HG03159 (cell line): ENCODE data around the gene TOMM70.
A peak's percentile ranks its signal among the peaks of the same experiment; 100 is the strongest.
"Not testable (repeated sequence)": the region's sequence is repeated elsewhere in the genome, so short reads cannot be mapped to it uniquely, and the experiment has no call there.

ENCODE experiments used
- ATAC-seq: cut with Tn5 transposase; IDR thresholded peaks from one replicate; pipeline ENCODE4 v1.9.1; 2021; ENCODE audit warnings: mild to moderate bottlenecking, moderate library complexity; ENCODE audit not compliant: unreplicated experiment

The TOMM70 gene

DNA sequence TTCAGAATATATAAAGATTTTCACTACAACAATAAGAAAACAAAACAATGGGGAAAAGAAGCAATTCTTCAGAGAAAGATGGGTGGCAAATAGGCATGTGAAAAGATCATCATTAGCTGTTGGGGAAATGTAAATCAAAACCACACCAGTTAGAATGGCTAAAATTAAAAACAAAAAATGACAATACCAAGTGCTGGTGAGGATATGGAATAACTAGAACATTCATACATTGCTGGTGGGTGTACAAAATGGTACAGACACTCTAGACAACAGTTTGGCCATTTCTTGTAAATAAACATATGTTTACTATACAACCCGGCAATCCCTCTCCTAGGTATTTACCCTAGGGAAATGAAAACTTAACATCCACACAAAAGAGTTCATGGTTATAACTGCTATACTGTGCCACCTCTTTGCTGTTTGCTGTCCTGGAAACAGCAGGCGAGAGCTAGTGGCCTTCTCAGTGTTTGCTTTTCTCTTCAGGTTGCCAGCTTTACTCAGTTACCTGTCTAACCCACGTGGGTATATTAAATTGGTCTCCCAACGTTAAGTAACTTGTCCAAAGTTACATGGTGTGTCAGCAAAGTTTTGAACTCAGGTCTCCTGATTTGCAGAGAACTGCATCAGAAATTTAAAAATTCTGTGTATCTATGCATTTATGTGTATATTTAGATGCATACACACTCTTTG is 70.9 kb downstream of the TOMM70 start:
- no peak for ATAC-seq

DNA sequence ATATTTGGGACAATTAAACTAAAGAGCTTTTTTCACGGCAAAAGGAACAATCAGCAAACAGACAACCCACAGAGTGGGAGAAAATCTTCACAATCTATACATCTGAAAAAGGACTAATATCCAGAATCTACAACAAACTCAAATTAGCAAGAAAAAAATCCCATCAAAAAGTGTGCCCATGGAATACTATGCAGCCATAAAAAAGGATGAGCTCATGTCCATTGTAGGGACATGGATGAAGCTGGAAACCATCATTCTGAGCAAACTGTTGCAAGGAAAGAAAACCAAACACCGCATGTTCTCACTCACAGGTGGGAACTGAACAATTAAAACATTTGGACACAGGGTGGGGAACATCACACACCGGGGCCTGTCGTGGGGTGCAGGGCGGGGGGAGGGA is 73.5 kb downstream of the TOMM70 start:
- ATAC-seq: not testable (repeated sequence)

DNA sequence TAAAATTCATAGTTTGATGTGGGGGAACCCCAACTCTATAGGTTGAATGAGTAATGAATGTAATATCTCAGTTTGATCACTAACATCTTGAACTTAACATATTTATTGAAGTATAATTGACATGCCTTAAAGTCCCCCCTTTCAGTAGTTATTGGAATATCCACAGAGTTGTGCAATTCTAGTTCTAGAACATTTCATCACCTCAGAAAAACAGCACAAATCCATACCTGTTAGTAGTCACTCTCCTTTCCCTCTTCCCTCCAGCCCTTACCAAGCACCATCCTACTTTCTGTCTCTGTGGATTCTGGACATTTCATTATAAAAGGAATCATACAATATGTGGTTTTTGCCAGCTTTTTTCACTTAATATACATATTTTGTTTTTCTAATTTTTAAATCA is 75.1 kb downstream of the TOMM70 start:
- no peak for ATAC-seq

DNA sequence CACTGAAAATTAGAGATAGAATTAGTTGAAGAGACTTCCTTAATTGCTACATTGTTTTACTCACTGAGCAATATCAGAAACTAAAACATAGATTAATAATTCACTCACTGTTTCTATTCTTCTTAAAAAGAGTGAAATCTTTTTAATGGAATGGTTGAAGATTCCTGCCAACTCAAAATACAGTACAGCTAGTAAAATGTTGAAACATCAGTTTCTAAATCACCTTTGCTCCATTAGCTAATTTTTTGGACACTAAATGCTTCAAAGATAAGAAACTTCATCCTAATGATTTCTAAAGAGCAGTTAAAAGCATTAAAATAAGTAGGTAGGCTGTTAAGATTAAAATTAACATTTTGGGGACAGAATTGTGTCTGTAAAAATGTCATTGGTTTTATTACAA is 76.8 kb downstream of the TOMM70 start:
- ATAC-seq: no peak

DNA sequence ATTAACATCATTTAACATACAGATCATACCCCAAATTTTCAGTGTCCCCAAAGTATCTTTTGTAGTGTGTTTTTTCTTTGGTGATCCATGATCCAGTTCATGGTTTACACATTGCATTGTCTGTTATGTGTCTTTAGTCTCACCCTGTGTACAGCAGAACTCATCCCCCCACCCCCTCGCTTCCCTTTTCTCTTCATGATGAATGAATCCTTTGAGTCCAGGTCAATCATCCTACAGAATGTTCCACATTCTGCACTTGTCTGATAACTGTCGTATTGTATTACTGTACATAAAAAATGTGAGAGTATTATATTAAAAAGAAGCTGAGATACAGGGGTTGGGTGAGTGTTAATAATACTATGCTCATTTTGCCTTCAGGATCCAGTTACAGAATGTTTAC is 80.9 kb downstream of the TOMM70 start:
- ATAC-seq: no peak

DNA sequence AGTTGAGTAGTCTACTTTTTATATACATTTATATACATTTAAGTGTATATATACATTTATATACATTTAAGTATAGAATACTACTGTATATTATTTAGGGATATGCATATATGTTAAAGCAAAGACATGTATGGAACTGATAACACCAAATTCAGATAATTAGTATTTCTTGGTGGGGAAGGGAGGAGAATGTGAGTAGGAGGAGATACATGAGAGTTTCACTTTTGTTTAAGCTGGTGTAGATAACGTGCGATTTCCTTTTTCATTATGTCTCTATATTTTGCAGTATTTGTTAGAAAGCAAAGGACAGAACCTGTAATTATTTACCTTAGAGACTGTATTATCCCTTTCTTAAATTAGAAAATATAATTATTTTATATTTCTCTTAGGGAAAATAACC is 83.0 kb downstream of the TOMM70 start:
- ATAC-seq: peak; percentile 75

DNA sequence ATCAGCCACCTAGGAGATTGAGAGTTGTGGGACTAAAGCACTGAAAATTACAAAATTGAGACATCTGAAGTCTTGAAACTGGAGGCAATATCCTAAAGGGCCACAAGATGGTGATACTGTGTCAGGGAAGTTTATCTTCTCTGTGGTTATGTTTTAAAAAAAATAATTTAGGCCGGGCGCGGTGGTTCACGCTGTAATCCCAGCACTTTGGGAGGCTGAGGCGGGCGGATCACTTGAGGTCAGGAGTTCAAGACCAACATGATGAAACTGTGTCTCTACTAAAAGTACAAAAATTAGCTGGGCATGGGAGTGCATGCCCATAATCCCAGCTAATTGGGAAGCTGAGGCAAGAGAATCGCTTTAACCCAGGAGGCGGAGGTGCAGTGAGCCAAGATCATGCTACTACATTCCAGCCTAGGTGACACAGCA is 84.2 kb downstream of the TOMM70 start:
- ATAC-seq: peak; percentile 74
